Panc1 (cell line): ENCODE results near the gene CEMIP.

Source experiments
- CTCF ChIP-seq: fragments of 450-650 bp; IDR thresholded peaks from 2 replicates; pipeline ENCODE4 v1.5.1; 2017; ENCODE audit warnings: mild to moderate bottlenecking
- POLR2AphosphoS5 ChIP-seq: IDR thresholded peaks from 2 replicates; pipeline ENCODE4 v1.6.1; 2012; ENCODE audit warnings: mild to moderate bottlenecking, low read depth, low read length, moderate library complexity
- TF ChIP-seq, protein P1 (sequence below), 2 experiments: IDR thresholded peaks; 2 replicates each; pipeline ENCODE4 v1.6.1; 2011 to 2012; ENCODE audit warnings: low read depth in 2 of 2, control low read depth in 1 of 2, low read length in 1 of 2, mild to moderate bottlenecking in 1 of 2, moderate library complexity in 1 of 2; ENCODE audit not compliant: insufficient read depth in 1 of 2

DNA sequence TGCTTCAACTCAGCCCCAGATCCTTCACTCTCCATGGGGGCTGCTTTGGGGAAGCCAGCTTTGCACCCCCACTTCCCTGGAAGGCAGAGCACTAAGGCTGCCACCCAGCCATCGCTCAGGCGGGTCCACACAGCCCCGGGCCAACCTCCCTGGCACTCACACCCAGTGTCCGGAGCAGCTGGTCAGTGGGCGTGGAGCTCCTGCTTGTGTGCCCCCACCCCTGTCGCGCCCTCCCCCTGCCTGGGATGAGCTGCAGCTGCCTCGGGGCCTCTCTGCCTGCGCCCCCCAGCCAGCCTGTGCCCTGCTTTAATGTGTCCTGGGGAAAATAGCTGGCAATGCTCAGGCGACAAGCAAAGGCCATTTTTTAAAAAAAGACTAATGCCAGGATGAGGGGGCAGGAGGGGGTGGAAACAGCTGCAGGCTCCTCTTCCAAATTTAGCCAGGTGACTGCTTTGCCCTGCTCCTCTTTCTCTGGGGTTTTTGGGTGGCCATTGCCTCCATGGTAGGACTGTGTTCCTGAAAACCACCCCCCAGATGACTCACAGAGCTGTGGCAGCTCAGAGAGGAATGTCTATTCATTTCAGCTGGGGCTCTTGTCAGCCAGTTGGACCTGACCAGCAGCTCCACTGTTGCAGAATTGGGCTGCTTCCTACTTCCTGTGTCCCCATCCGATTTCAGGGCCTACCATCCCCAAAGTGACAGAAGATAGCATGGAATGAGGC lies 65.0 kb downstream of the CEMIP start:
- TF ChIP-seq CTCF (no peak), POLR2AphosphoS5 (no peak)
- TF ChIP-seq, protein P1, sequence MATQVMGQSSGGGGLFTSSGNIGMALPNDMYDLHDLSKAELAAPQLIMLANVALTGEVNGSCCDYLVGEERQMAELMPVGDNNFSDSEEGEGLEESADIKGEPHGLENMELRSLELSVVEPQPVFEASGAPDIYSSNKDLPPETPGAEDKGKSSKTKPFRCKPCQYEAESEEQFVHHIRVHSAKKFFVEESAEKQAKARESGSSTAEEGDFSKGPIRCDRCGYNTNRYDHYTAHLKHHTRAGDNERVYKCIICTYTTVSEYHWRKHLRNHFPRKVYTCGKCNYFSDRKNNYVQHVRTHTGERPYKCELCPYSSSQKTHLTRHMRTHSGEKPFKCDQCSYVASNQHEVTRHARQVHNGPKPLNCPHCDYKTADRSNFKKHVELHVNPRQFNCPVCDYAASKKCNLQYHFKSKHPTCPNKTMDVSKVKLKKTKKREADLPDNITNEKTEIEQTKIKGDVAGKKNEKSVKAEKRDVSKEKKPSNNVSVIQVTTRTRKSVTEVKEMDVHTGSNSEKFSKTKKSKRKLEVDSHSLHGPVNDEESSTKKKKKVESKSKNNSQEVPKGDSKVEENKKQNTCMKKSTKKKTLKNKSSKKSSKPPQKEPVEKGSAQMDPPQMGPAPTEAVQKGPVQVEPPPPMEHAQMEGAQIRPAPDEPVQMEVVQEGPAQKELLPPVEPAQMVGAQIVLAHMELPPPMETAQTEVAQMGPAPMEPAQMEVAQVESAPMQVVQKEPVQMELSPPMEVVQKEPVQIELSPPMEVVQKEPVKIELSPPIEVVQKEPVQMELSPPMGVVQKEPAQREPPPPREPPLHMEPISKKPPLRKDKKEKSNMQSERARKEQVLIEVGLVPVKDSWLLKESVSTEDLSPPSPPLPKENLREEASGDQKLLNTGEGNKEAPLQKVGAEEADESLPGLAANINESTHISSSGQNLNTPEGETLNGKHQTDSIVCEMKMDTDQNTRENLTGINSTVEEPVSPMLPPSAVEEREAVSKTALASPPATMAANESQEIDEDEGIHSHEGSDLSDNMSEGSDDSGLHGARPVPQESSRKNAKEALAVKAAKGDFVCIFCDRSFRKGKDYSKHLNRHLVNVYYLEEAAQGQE (IDR thresholded peaks at IDR 0.05; ENCODE audit: insufficient read depth in 1 of 2, low read depth in 2 of 2, low read length in 1 of 2), result no peak
